HG02884 (cell line): Measurements from ENCODE around the gene ILF3.
"Not testable (repeated sequence)": the region's sequence is repeated elsewhere in the genome, so short reads cannot be mapped to it uniquely, and the experiment has no call there.

Experiments
- ATAC-seq: cut with Tn5 transposase; IDR thresholded peaks from one replicate; pipeline ENCODE4 v1.9.1; 2021; ENCODE audit warnings: mild to moderate bottlenecking, moderate library complexity; ENCODE audit not compliant: unreplicated experiment

The ILF3 gene

GRCh38 chr19:10642473-10643171 lies 11.5 kb upstream of the ILF3 start:
- no peak for ATAC-seq

- ATAC-seq, result no peak
Observed at GRCh38 chr19:10643172-10643967, 10.8 kb upstream of the ILF3 start.

- ATAC-seq, result no peak
Observed at GRCh38 chr19:10643968-10644259, 10.2 kb upstream of the ILF3 start.

GRCh38 chr19:10644260-10645007 lies 9.7 kb upstream of the ILF3 start:
- no peak for ATAC-seq

GRCh38 chr19:10646456-10647159 lies 7.5 kb upstream of the ILF3 start:
- no peak for ATAC-seq

GRCh38 chr19:10648360-10648759 lies 5.8 kb upstream of the ILF3 start:
- ATAC-seq, result no peak

GRCh38 chr19:10651851-10652250 lies 2.3 kb upstream of the ILF3 start:
- no peak for ATAC-seq

- ATAC-seq, result no peak
Observed at GRCh38 chr19:10653482-10653731, 739 bp upstream of the ILF3 start.

- ATAC-seq, result no peak
Observed at GRCh38 chr19:10654610-10655456, 687 bp downstream of the ILF3 start.

GRCh38 chr19:10655457-10656312 lies 1.5 kb downstream of the ILF3 start:
- ATAC-seq, result no peak

GRCh38 chr19:10660346-10660745 lies 6.2 kb downstream of the ILF3 start:
- no peak for ATAC-seq

- no peak for ATAC-seq
Observed at GRCh38 chr19:10661946-10662345, 7.8 kb downstream of the ILF3 start.

GRCh38 chr19:10662384-10663251 lies 8.5 kb downstream of the ILF3 start:
- no peak for ATAC-seq

GRCh38 chr19:10663252-10663563 lies 9.1 kb downstream of the ILF3 start:
- not testable (repeated sequence) for ATAC-seq

- no peak for ATAC-seq
Observed at GRCh38 chr19:10667867-10668266, 13.7 kb downstream of the ILF3 start.

- no peak for ATAC-seq
Observed at GRCh38 chr19:10669246-10669645, 15.1 kb downstream of the ILF3 start.

GRCh38 chr19:10670182-10670581 lies 16.0 kb downstream of the ILF3 start:
- ATAC-seq, result no peak

- no peak for ATAC-seq
Observed at GRCh38 chr19:10670876-10671804, 17.0 kb downstream of the ILF3 start.
